GM19035 (cell line): ENCODE measurements around the gene TTLL8.

Experiments
- ATAC-seq: cut with Tn5 transposase; IDR thresholded peaks from one replicate; pipeline ENCODE4 v1.9.1; 2021; ENCODE audit not compliant: unreplicated experiment

TTLL8 gene

GRCh38 chr22:50008151-50009040 is 49.7 kb downstream of the TTLL8 start:
- ATAC-seq = no peak

- ATAC-seq = no peak
These were observed 51.0 kb downstream of the TTLL8 start for GRCh38 chr22:50007057-50007511.

GRCh38 chr22:50004918-50005317 is 53.2 kb downstream of the TTLL8 start:
- no peak for ATAC-seq

- ATAC-seq = no peak
These were observed 55.3 kb downstream of the TTLL8 start for GRCh38 chr22:50002791-50003190.

GRCh38 chr22:50001388-50002231 is 56.5 kb downstream of the TTLL8 start:
- ATAC-seq = no peak

GRCh38 chr22:50000587-50001387 is 57.3 kb downstream of the TTLL8 start:
- ATAC-seq = no peak

GRCh38 chr22:49999946-50000586 is 58.0 kb downstream of the TTLL8 start:
- no peak for ATAC-seq

- no peak for ATAC-seq
These were observed 58.8 kb downstream of the TTLL8 start for GRCh38 chr22:49999063-49999945.

GRCh38 chr22:49998718-49999062 is 59.4 kb downstream of the TTLL8 start:
- no peak for ATAC-seq

- ATAC-seq = no peak
These were observed 60.0 kb downstream of the TTLL8 start for GRCh38 chr22:49997932-49998717.

- no peak for ATAC-seq
These were observed 60.9 kb downstream of the TTLL8 start for GRCh38 chr22:49997251-49997599.

GRCh38 chr22:49996518-49997250 is 61.4 kb downstream of the TTLL8 start:
- ATAC-seq = no peak

GRCh38 chr22:49996119-49996517 is 62.0 kb downstream of the TTLL8 start:
- no peak for ATAC-seq

GRCh38 chr22:49995361-49996118 is 62.6 kb downstream of the TTLL8 start:
- ATAC-seq = no peak

- no peak for ATAC-seq
These were observed 63.1 kb downstream of the TTLL8 start for GRCh38 chr22:49995041-49995360.

GRCh38 chr22:49994361-49995040 is 63.6 kb downstream of the TTLL8 start:
- no peak for ATAC-seq
